Tibial artery (tissue), 4 donors: Measurements from ENCODE around the gene G2E3.
A peak's percentile ranks its signal among the peaks of the same experiment; 100 is the strongest.

Source experiments
- DNase-seq, 2 donors: peaks; one replicate each; pipeline ENCODE4 v3.0.0-alpha.2; 2019
- H3K27ac ChIP-seq, 2 donors: fragments of 200-600 bp; sonication (generic) in 1 of 2; 1 replicate in 1 of 2; 2 replicates in 1 of 2; pipeline ENCODE4 v1.5.1; 2018 to 2019; ENCODE audit warnings: mild to moderate bottlenecking in 1 of 2
- H3K27me3 ChIP-seq, 2 donors: fragments of 200-600 bp; sonication (generic) in 1 of 2; one replicate each; pipeline versions ENCODE4 v1.5.1 to v1.6.0; 2016 to 2019
- H3K36me3 ChIP-seq, 3 donors: fragments of 200-600 bp; sonication (generic) in 2 of 3; one replicate each; pipeline ENCODE4 v1.5.1; 2016 to 2019; ENCODE audit warnings: mild to moderate bottlenecking in 2 of 3
- H3K4me1 ChIP-seq, 4 donors: fragments of 200-600 bp; sonication (generic) in 2 of 4; 1 replicate in 3 of 4; 2 replicates in 1 of 4; pipeline ENCODE4 v1.5.1; 2016 to 2019
- H3K4me3 ChIP-seq, 2 donors: fragments of 200-600 bp; sonication (generic) in 1 of 2; 1 replicate in 1 of 2; 2 replicates in 1 of 2; pipeline ENCODE4 v1.5.1; 2018 to 2019; ENCODE audit warnings: mild to moderate bottlenecking in 2 of 2
- H3K9me3 ChIP-seq, 3 donors: fragments of 200-600 bp; sonication (generic) in 1 of 3; one replicate each; pipeline ENCODE4 v1.5.1; 2016 to 2019
- CTCF ChIP-seq, 2 experiments: fragments of 200-600 bp in 1 of 2; fragments of 450-650 bp in 1 of 2; IDR thresholded peaks; one replicate each; pipeline ENCODE4 v1.5.1; 2017 to 2019; ENCODE audit warnings: antibody characterized with exemption in 2 of 2, mild to moderate bottlenecking in 1 of 2, moderate library complexity in 1 of 2
- intact Hi-C: fragments of 100-400 bp; cut with DNase I; formaldehyde crosslinking; loops from one replicate; pipeline ENCODE4 v1.15.0; 2023; ENCODE audit warnings: low total_unique reads

Gene G2E3

GRCh38 chr14:30551460-30551859 is 7.5 kb upstream of the G2E3 start:
- DNase-seq: no peak
- no peak for TF ChIP-seq CTCF (IDR thresholded peaks at IDR 0.05)
- no peak overlapping the region for H3K4me3 ChIP-seq
- H3K4me1 ChIP-seq: no peaks in the 10 kb centered on the region
- intact Hi-C loops: no loop called here
- H3K27ac ChIP-seq: no peak overlapping the region
- no peaks in the 10 kb centered on the region for H3K9me3 ChIP-seq
- peaks cover 0 to 5% of the 10 kb centered on the region in 2 donors for H3K27me3 ChIP-seq
- no peaks in the 10 kb centered on the region for H3K36me3 ChIP-seq

- Histone ChIP-seq H3K27me3 (no peaks in the 10 kb centered on the region), H3K27ac (no peak overlapping the region), H3K9me3 (no peaks in the 10 kb centered on the region), H3K36me3 (no peaks in the 10 kb centered on the region), H3K4me3 (no peak overlapping the region), H3K4me1 (no peaks in the 10 kb centered on the region)
- TF ChIP-seq CTCF (IDR thresholded peaks at IDR 0.05): no peak
- no peak for DNase-seq
- intact Hi-C loops: no loop called here
Measured at GRCh38 chr14:30553311-30553989, 5.5 kb upstream of the G2E3 start.

- no peak for TF ChIP-seq CTCF (IDR thresholded peaks at IDR 0.05)
- Histone ChIP-seq H3K27ac (peak overlapping the region; percentile 69 to 76), H3K4me3 (peak overlapping the region; percentile 77 to 94), H3K9me3 (no peaks in the 10 kb centered on the region), H3K27me3 (no peaks in the 10 kb centered on the region), H3K4me1 (peaks cover 0 to 23% (median 12%) of the 10 kb centered on the region in 4 donors), H3K36me3 (no peaks in the 10 kb centered on the region)
- DNase-seq: no peak
- intact Hi-C loops: no loop called here
Measured at GRCh38 chr14:30558362-30558674, 640 bp upstream of the G2E3 start.

GRCh38 chr14:30559638-30560091 is 707 bp downstream of the G2E3 start:
- intact Hi-C loops: no loop called here
- DNase-seq: no peak
- Histone ChIP-seq H3K4me3 (peak overlapping the region; percentile 77 to 94), H3K9me3 (no peaks in the 10 kb centered on the region), H3K27ac (peak overlapping the region; percentile 69 to 76), H3K27me3 (no peaks in the 10 kb centered on the region), H3K36me3 (no peaks in the 10 kb centered on the region), H3K4me1 (peaks cover 0 to 23% (median 12%) of the 10 kb centered on the region in 4 donors)
- no peak for TF ChIP-seq CTCF (IDR thresholded peaks at IDR 0.05)

GRCh38 chr14:30560581-30560980 is 1.6 kb downstream of the G2E3 start:
- Histone ChIP-seq H3K27ac (no peak overlapping the region), H3K27me3 (no peaks in the 10 kb centered on the region), H3K4me3 (peak overlapping the region in 1 of 2 donors; percentile 94), H3K9me3 (no peaks in the 10 kb centered on the region), H3K4me1 (peaks cover 0 to 23% (median 12%) of the 10 kb centered on the region in 4 donors), H3K36me3 (no peaks in the 10 kb centered on the region)
- intact Hi-C loops: no loop called here
- TF ChIP-seq CTCF (IDR thresholded peaks at IDR 0.05): no peak
- DNase-seq: no peak
